ENCODE results near the gene APOF. TPM values are rescaled to one million over a fixed set of nuclear protein-coding genes. Genes with fewer than 3 reads are reported as not detected.

APOF gene, protein sequence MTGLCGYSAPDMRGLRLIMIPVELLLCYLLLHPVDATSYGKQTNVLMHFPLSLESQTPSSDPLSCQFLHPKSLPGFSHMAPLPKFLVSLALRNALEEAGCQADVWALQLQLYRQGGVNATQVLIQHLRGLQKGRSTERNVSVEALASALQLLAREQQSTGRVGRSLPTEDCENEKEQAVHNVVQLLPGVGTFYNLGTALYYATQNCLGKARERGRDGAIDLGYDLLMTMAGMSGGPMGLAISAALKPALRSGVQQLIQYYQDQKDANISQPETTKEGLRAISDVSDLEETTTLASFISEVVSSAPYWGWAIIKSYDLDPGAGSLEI
- total RNA-seq (2021; ENCODE audit: unreplicated experiment) (0.17 TPM), Bru-seq, nascent RNA (not detected), BruChase-seq, experiment 1, labeled RNA remaining after a 6-hour chase (not detected), BruChase-seq, experiment 2, labeled RNA remaining after a 2-hour chase (not detected)
- polyA plus RNA-seq (2012), result not detected in 2 replicates
- long read RNA-seq, result 0 reads

GRCh38 chr12:56362130-56363059 lies at the start of gene APOF:
TSS of gene APOF (minus strand) at chr12:56362857. CDS start at chr12:56362745, 112 bp downstream.
- H3K9ac ChIP-seq (ENCODE audit: low read length), result no peak within 1 kb of the TSS
- no peak within 1 kb of the TSS for H3K27ac ChIP-seq (ENCODE audit: low read depth, low read length)
- no peaks in the 10 kb centered on the region for H3K9me3 ChIP-seq (ENCODE audit: control insufficient read depth in 1 of 2, insufficient read depth in 1 of 2, low read depth in 1 of 2, low read length in 2 of 2)
- intact Hi-C loops (cut with micrococcal nuclease), result no loop called here
- peaks cover 10% of the 10 kb centered on the region; the same call in 1 of the 2 replicates for H3K79me2 ChIP-seq (ENCODE audit: insufficient read depth, low read length)
- TF ChIP-seq ZFX (IDR thresholded peaks at IDR 0.05), result no peak
- no peak for TF ChIP-seq POLR2AphosphoS5 (IDR thresholded peaks at IDR 0.05; ENCODE audit: low read depth, low read length)
- TF ChIP-seq SRF (IDR thresholded peaks at IDR 0.05; ENCODE audit: low read depth), result no peak
- TF ChIP-seq CTCF (IDR thresholded peaks at IDR 0.05 in 2 of 3, conservative IDR thresholded peaks at IDR 0.05 in 1 of 3; ENCODE audit: borderline replicate concordance in 1 of 3, insufficient read depth in 1 of 3, low read depth in 2 of 3, low read length in 2 of 3), result no peak
- no peak for TF ChIP-seq ELF1 (IDR thresholded peaks at IDR 0.05; ENCODE audit: borderline replicate concordance, low read depth)
- TF ChIP-seq JUND (IDR thresholded peaks at IDR 0.05), result no peak
- TF ChIP-seq, protein P1, sequence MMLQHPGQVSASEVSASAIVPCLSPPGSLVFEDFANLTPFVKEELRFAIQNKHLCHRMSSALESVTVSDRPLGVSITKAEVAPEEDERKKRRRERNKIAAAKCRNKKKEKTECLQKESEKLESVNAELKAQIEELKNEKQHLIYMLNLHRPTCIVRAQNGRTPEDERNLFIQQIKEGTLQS (IDR thresholded peaks at IDR 0.05), result no peak
- TF ChIP-seq MAX (IDR thresholded peaks at IDR 0.05), result no peak
- no peak for TF ChIP-seq SIN3A (IDR thresholded peaks at IDR 0.05; ENCODE audit: low read depth)
- TF ChIP-seq ZNF274 (IDR thresholded peaks at IDR 0.05; ENCODE audit: low read depth, low read length), result no peak
- no peak for TF ChIP-seq RAD21 (IDR thresholded peaks at IDR 0.05; ENCODE audit: low read depth)
- no peak for TF ChIP-seq EZH2phosphoT487 (IDR thresholded peaks at IDR 0.05; ENCODE audit: borderline replicate concordance)
- no peak for TF ChIP-seq POLR2A (IDR thresholded peaks at IDR 0.05; ENCODE audit: borderline replicate concordance, extremely low read depth, insufficient read depth, insufficient read length)
- TF ChIP-seq YY1 (IDR thresholded peaks at IDR 0.05; ENCODE audit: extremely low read depth, insufficient replicate concordance, low read depth, low read length), result no peak
- TF ChIP-seq TCF7L2 (IDR thresholded peaks at IDR 0.05; ENCODE audit: borderline replicate concordance, extremely low read depth, insufficient read depth, insufficient read length), result no peak
- TF ChIP-seq, protein P2, sequence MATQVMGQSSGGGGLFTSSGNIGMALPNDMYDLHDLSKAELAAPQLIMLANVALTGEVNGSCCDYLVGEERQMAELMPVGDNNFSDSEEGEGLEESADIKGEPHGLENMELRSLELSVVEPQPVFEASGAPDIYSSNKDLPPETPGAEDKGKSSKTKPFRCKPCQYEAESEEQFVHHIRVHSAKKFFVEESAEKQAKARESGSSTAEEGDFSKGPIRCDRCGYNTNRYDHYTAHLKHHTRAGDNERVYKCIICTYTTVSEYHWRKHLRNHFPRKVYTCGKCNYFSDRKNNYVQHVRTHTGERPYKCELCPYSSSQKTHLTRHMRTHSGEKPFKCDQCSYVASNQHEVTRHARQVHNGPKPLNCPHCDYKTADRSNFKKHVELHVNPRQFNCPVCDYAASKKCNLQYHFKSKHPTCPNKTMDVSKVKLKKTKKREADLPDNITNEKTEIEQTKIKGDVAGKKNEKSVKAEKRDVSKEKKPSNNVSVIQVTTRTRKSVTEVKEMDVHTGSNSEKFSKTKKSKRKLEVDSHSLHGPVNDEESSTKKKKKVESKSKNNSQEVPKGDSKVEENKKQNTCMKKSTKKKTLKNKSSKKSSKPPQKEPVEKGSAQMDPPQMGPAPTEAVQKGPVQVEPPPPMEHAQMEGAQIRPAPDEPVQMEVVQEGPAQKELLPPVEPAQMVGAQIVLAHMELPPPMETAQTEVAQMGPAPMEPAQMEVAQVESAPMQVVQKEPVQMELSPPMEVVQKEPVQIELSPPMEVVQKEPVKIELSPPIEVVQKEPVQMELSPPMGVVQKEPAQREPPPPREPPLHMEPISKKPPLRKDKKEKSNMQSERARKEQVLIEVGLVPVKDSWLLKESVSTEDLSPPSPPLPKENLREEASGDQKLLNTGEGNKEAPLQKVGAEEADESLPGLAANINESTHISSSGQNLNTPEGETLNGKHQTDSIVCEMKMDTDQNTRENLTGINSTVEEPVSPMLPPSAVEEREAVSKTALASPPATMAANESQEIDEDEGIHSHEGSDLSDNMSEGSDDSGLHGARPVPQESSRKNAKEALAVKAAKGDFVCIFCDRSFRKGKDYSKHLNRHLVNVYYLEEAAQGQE (IDR thresholded peaks at IDR 0.05; ENCODE audit: low read depth), result no peak
- no peak for TF ChIP-seq EGR1 (IDR thresholded peaks at IDR 0.05; ENCODE audit: low read depth)
- ChIA-PET RAD21 (ENCODE audit: low non-redundant PET in 1 of 2, low total read pairs in 2 of 2, uncharacterized antibody in 2 of 2, unreplicated experiment in 2 of 2) (no interaction called here), CTCF (no interaction called here), POLR2A (no interaction called here)
- H2AFZ ChIP-seq (ENCODE audit: low read depth, low read length, poor library complexity, severe bottlenecking), result no peak within 1 kb of the TSS
- H3K4me3 ChIP-seq (replicated peaks in 1 of 2; ENCODE audit: low read depth in 1 of 2, low read length in 2 of 2), result no peak within 1 kb of the TSS
- H3K4me1 ChIP-seq (ENCODE audit: control insufficient read depth in 1 of 2, insufficient read depth in 2 of 2, low read length in 2 of 2), result peaks cover 10 to 18% of the 10 kb centered on the region in 2 experiments; a peak in 3 of 4 replicates
- H3K27me3 ChIP-seq (ENCODE audit: insufficient read depth, low read length), result no peaks in the 10 kb centered on the region
- BruUV-seq (replicated peaks), result no TSS peak
- H3K36me3 ChIP-seq (ENCODE audit: control insufficient read depth in 1 of 2, insufficient read depth in 2 of 2, low read length in 2 of 2), result no peaks in the 10 kb centered on the region
- ATAC-seq (no peak), DNase-seq (ENCODE audit: low read depth, low spot score) (no peak)
- H3K9me2 ChIP-seq (ENCODE audit: insufficient read depth), result no peaks in the 10 kb centered on the region
- H3K4me2 ChIP-seq (ENCODE audit: low read length), result no peak within 1 kb of the TSS
- H4K20me1 ChIP-seq (ENCODE audit: insufficient read depth), result no peaks in the 10 kb centered on the region
